Hematopoietic multipotent progenitor cell treated with erythropoietin and hydrocortisone succinate and interleukin-3 and kit ligand, for 6 days (in vitro differentiated cells): ENCODE data around the gene SORD.
"Not testable (repeated sequence)": the region's sequence is repeated elsewhere in the genome, so short reads cannot be mapped to it uniquely, and the experiment has no call there.

Experiments used
- DNase-seq: peaks from one replicate; pipeline ENCODE4 v3.0.0-alpha.2; 2015

The SORD gene

DNA sequence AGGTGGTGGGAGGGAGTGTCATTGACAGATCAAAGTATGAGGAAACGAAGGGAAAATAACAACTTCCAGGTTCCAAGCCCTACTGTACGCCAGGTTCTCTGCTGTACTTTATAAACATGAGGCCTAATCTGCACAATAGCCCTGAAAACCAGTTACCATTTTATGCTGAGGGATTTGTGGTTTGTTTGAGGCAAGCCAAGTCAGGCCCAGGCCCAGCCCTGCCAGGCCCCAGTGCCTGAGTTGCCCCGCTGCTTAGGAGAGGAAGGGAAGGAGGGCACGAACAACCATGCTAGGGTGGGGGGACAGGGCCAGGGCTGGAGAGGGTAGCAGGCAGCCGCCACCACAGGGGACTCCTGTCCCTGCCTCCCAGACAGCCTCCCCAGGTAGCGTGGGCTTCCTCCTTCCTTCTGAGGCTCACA, 47.0 kb downstream of the SORD start:
- DNase-seq = not testable (repeated sequence)

DNA sequence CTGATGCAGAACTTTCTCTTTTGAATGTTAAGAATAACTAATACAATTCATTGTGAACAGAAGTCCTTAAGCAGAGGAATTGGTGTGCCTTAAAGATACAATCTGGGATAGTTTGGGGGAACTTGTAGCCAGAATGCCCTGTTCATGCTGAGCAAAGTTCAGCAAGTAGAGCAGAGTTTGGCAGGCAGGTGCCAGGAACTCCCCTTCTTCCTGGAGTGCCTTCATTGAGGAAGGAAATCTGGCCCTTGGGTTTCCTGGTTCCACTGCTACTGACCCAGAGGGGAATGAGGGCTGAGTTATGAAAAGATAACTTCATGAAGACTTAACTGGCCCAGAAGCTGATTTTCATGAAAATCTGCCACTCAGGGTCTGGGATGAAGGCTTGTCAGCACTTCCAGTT, 50.6 kb downstream of the SORD start:
- DNase-seq = not testable (repeated sequence)

DNA sequence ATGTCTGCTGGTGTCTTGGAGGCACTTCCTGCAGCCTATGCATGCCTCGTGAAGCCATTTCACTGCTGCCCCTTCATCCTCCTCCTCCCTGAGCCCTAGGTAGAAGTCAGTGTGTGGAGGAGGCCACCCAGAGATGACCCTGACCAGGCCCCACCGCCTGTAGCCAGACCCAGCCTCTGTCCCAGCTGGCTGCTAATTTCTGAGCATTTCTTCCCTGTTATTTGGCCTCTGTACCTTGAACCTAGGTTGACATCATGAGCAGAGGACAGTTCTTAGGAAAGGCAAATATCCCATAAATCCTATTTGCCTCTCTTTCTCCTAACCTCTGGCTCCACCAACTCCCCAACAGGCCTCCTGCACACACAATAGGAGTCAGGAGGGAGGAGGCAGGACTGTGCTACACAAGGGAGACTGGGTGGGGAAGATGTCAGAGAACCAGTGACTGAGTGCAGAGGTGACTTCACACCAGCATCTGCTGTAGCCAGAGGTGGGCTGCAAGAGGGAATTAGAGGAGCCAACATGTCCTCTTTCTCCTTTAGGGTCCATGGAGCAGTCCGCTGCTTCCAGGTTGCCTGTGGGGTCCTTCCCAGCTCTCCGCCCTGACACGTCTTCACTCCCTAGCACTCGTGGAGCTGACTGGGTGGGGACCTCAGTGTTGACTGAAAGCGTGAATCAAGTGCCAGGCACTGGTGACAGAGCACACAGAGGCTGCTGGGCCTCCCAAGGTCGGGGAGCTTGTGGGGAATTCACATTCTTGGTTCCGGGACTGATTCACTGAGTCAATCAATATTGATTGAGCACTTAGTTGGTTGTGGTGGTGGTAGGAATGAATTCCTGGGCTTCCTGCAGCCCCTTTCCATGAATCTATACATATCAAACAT, 52.7 kb downstream of the SORD start:
- not testable (repeated sequence) for DNase-seq

DNA sequence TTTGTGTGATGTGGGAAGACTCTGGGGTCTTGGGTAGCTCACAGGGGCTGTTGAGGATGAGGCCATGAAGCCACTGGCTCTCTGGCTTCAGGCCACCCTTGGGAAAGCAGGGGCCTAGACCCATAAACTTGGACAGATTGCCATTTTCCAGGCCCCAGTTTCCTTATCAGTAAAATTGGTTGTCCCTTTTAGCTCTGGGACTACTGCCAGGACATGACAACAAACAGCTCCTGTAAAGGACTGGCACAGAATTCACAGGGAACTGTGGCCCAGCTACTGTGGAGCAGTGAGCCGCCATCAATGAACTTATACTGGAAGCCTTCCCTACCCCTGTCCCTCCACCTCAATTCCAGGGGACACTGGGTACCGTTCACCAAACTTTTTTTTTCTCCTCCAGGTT, 54.4 kb downstream of the SORD start:
- not testable (repeated sequence) for DNase-seq

DNA sequence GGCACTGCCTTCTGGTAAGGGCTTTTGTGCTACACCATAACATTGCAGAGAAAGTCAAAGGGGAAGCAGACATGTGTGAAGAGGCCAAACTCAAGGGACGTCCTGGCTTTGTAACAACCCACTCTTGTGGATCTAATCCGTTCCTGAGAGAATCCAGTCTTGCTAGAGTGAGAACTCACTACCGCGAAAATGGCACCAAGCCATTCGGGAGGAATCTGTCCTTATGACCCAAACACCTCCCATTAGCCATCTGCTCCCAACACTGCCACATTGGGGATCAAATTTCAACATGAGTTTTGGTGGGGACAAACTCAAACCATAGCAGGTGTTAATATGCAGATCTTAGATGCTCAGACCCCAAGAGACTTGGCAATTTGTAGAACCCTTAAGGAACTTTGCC, 56.2 kb downstream of the SORD start:
- not testable (repeated sequence) for DNase-seq

DNA sequence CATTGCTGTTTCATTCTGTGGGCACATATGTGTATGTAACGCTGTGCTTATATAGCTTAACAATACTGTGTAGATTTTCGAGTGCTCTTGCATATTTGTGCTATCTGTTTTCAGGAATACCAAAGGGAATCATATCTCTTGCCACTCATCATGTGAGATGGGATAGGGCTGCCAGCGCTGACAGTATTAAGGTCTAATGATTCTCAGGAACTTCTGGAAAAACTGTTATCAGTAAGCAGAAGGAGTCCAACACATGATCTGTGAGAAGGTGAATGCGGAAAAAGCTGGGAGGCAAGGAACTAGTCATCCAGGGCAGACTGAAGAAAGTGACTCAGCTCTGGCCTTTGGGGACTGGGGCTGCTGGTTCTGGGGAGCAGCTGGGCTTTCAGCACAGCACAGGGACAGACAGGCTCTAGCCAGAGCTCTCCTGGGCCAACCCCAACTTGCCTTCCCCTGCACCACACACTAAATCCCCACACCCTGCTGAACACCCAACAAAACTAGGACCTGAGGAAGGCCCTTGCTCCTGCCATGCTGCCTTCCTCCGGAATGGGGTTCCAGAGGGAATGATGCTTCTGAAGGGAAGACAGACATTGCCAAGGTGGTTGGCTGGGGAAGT, 56.7 kb downstream of the SORD start:
- not testable (repeated sequence) for DNase-seq

DNA sequence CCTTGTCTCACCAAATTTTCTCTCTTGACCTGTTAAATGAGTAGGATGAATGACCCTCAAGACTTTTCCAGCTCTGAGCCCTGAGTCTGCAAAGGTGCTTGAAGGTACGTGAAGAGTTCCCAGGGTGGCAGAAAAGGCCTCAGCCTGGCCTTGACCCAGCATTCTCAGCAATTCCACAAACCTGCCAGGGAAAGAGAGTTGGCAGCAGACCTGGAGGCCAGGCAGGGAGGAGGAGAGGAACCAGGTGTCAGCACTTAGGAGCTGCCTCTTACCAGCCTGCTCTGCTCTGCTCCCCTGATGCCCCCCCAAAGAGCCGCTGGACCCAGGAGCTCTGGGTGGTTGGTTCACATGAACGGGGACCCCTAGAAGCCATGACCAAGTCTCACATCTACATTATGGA, 57.6 kb downstream of the SORD start:
- not testable (repeated sequence) for DNase-seq

DNA sequence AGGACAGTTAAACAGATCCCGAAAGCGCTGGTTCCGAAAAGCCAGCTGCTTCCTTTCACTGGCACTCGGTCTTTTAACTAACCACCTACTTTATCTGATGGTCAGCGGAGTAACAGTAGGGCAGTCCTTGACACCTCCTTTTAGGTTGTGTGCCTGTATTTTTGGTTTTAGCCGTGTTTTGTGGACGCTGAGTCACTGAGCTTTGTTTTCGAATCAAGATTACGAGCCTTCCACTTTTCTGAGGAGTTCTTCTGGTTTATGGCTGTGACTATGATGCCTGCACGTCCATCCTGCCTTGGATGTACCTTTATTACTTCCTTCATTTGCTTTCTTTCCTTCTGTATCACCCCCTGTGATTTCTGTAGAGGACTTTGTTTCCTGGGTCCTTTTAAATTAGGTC, 59.4 kb downstream of the SORD start:
- not testable (repeated sequence) for DNase-seq

DNA sequence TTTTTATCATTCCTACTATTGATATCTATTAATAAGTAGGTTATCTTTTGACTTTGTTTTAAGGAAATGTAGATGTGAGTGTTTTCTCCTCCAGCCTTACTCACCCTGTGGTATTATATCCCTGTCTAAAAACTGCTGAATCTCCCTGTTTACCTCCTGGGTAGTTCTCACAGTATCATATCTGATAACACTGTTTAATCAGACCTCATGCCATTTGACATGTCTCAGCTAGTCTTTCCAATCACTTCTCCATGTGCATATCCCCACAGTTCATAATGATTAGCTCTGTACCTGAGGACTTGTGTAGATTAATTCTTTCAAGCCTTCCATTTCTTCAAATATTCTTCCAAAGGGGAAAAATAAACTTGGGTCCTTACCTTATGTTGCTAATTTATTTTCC, 60.2 kb downstream of the SORD start:
- peak; percentile 19 for DNase-seq

DNA sequence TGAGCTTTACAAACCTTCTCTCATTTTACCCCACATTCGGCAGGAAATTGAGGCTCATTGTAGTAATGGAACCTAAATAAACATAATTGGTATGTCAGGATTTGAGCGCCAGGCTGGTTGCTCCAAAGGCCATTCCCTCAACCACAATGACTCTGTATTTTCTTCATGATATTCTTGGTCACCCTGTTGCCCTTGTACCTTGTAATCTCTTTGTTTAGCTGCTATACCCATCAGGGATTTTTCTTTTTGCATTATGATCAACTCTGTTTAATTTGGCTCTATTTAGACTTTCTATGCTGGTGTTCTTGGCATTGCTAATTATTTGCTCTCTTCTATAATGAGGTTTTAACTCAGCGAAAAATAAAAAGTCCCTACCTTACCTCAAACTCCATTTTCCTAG, 61.2 kb downstream of the SORD start:
- no peak for DNase-seq

DNA sequence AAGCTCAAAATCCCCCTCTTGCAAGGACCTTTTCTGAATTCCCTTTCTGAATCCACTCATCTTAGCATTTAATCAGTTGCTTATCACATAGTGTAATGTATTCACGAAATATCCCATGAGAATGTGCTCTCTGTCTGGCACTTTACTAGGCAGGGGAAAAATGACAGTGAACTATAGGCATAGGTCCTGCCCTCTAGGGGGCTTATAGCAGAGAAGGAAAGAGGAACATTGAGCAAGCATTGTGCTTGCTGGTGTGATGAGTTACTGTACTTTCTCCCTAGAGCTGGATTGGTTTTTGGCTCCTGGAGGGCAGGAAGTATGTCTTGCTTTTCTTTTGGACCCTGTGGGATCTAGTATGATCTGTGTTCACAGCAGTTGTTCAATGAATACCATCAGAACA, 64.5 kb downstream of the SORD start:
- peak; percentile 40 for DNase-seq

DNA sequence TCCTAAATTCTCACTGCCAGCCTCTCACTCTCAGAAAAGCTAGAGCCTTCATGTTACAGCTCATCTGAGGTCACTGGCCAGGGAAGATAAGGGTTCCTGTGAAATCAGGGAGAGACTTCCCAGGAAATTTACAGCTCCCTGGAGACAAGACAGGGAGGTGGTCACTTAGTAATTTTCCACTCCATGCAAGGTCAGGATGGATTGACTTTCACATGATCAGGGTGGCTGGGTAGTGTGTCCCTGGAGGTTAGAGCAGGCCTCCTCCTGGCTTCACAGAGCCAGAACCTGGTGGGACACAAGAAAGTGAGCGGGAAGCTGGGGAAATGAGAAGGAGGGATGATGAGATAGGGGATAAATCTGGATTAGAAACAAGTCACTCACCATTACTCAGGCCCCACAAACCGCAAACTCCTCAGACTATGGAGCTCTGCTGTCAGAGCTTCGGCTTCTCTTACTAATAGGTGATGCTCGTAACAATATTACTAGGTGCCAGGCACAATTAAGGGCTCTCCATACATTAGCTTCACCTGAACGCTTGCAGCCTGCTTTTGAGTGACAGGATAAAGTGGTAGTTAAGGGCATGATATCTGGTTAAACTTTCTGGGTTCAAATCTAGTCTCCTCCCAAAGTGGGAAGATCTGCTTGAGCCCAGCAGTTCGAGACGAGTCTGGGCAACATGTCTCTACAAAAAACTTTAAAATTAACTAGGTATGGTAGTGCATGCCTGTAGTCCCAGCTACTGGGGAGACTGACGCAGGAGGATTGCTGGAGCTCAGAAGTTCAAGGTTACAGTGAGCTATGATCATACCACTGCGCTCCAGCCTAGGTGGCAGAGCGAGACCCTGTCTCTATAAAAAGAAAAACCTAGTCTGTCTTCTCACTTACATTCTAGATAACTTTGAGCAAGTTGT, 66.1 kb downstream of the SORD start:
- no peak for DNase-seq

DNA sequence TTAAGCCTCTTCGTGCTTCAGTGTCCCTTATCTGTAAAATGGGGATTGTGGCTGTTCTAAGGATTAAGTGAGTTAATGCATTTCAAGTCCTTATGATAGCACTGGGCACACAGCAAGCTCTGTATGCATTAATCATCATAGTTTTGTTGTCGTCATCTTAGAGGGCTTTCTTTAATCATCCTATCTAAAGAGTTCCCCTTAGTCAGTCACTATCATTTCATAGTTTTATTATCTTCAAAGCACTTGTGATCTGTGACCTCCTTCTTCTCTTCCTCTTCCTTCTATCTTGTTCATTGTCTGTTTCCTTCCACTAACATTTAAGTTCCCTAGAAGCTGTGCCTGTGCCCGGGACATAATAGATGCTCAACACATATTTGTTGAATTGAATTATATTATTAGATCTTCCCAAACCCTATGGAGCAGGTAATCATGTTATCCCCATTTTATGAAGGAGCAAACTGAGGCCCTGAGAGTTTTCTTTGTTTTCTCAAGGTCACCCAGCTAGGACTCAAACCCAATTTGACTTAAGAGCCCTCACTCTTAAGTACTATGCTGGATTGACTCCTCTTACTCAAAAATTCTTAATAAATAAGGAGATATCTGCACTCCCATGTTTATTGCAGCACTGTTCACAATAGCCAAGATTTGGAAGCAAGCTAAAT, 66.8 kb downstream of the SORD start:
- DNase-seq = peak; percentile 41

DNA sequence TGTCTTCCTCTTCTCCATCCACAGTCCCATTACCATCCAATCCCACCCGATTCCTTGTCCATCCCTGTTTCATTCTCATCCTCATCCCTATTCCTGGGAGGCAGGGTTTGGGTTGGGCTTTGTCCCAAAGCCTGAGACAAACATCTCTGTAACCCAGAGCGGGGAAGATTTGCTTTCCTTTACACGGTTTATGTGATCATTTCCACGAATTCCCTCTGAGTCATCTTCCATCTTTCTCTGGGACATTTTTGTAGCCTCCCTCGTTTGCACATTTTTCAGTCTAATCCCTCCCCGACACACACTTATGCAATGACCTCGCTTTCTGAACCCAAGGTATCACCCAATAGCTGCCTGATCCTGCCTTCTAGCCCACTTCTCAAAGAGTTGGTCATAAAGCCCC, 68.2 kb downstream of the SORD start:
- DNase-seq = no peak

DNA sequence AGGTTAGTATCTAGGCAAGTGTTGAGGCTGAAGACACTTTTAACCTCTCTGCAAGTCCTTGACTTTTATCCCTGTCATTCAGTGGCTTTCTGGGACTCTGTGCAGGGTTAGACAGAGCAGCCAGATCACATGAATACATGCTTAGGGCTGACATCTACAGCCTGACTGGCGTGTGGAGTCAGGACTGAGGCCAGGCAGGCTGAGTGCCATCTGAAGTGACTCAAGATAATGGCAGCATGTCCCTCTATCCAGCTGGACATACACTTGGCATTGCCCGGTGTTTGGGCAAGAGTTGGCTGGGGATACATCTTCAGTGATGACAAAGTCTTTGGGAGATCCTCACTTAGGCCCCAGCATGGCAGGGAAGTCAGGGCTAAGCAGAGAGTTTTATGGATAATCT, 68.6 kb downstream of the SORD start:
- no peak for DNase-seq

DNA sequence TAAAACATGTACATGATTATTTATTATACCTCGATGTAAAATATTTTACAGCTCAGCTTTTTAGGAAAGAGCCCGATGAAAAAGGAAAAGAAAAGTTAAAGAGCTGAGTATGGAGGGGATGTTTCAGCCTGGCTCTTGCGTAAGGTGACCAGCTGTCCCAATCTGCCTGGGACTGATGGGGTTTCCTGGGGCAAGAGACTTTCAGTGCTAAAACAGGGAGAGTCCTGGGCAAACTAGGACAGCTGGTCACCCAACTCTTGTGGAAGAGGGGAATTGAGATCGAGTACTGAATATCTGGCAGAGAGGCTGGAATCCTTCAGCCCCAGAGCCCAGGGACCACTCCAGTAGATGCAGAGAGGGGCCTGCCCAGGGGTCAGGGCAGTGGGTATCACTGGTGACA, 70.0 kb downstream of the SORD start:
- DNase-seq = no peak

DNA sequence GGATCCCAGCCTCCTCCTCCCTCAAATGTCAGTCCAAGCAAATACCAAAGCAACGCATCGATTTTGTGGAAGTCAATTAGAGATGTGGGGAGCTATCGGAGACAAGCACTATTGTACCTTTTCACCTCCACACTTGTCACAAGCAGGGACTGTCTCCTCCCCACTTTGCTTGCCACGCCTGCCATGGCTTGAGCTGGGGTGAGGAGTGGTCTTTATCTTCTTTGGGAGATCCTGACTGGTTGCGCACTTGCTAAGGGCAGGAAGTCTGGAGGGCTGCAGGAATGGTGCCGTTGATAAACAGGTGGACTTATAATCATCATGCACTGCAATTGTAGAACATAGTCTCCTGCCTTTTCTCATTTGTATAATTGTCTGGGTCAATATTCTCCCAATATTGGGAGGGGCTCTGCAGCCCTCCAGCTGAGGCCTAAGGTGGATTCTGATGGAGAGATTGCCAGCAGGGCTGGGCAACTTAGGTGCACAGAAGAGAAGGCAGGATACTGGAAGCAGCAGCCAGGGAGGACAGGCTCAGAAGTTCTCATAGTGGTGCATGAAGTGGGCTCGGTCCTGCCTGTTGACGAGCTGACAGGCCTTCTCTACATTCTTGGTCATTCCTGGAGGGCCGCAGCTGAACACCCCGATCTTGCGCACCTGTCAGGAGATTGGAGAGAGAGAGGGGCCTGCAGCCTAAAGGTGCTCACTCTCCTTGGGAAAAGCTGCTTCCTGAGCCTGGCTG, 70.8 kb downstream of the SORD start:
- no peak for DNase-seq

DNA sequence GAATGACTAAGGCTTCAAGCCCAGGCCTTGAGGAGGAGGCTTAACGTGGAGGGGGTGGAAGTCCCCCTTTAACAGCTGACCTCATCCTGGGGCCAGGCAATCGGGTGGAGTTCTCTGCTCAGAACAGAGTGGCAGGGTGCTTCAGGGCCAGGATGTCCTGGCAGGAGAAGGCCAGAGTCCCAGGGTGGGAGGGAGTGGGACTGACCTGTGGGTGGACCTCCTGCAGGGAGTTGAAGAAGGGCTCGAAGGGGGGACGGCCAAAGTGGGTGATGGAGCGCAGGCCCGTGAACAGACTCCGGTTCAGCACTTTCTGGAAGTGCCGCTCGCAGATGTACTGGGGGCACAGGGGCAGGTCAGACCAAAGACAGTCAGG, 71.3 kb downstream of the SORD start:
- no peak for DNase-seq

DNA sequence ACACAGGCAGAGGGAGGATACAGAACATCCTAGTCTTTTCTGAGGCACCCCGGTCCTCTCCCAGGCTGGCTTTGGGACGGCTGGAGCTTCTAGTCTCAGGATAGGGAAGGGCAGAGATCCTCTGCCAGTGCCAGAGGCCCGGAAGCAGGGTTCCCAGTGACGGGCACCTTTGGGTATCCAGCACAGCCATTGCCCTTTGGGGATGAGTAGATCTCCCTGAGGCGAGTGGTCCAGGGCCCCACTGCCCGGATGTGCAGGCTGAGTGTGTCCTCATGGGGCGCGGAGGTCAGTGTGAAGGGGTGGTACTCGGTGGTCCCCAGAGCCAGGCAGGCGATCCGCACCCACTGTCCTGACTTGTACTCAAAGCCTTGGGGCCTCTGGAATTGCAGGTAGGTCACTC, 72.7 kb downstream of the SORD start:
- DNase-seq = no peak

DNA sequence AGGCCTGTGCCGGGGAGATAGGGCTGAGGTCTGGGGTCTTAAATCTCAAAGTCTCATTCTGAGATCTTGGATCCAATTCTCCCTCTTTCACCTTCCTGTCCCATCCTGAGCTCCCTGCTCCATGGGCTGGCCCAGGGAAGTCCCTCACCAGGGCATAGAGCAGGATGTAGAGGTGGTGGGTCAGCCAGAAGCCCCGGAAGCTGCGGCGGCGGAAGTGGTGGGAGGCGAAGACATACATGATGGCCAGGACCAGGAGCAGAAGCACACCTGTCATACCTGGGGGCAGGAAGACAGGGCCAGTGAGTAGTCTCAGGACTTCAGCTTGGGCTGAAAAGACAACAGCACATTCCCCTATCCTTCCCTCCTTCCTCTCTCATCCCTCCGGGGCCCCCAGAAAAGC, 74.5 kb downstream of the SORD start:
- DNase-seq = no peak

DNA sequence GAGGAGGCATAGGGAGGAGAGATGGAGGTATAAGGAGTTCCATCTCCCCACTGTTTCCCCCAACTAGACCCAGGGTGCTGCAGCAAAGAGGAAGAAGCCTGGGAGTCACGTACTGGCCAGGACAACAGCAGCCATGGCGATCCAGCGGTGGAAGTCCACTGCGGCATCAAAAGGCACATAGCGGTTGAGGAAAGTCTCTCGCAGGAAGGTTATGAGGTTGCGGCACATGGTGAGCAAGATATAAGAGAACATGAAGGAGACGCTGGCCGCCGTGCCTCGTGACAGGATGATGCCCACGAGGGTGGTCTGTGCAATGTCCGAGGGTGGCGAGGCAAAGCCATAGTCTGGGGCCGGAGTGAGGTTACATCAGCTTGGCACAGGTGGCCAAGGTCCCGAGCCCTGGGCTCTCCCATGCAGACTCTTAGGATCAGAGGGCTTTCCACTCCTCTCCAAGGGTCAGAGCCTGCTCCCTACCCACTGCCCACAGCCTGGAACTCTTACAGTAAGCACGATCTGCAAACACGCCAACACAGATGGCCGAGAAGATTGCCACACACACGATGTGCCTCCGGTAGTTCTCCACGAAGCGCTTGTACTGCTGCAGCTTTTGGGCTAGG, 76.7 kb downstream of the SORD start:
- no peak for DNase-seq
